CD14-positive monocyte (primary cell): ENCODE data around the gene NPHS2. TPM values are rescaled to one million over a fixed set of nuclear protein-coding genes. Genes with fewer than 3 reads are reported as not detected.

Experiments used
- DNase-seq, 3 donors: peaks; one replicate each; pipeline ENCODE4 v3.0.0-alpha.2; 2011 to 2022
- H2AFZ ChIP-seq: 2 replicates; pipeline ENCODE4 v1.6.0; 2012; ENCODE audit warnings: mild to moderate bottlenecking, low read depth, low read length, inconsistent platforms; ENCODE audit not compliant: insufficient read depth, poor library complexity, severe bottlenecking
- H3K27ac ChIP-seq, 2 donors: 1 replicate in 1 of 2; 2 replicates in 1 of 2; pipeline ENCODE4 v1.5.1; 2012 to 2013; ENCODE audit warnings: low read length in 2 of 2, control low read depth in 1 of 2, inconsistent platforms in 1 of 2, low read depth in 1 of 2, mild to moderate bottlenecking in 1 of 2
- H3K27me3 ChIP-seq, 2 donors: one replicate each; pipeline versions ENCODE4 v1.6.0 to v1.6.1; 2011 to 2013; ENCODE audit warnings: low read length in 2 of 2; ENCODE audit not compliant: control insufficient read depth in 2 of 2, insufficient read depth in 2 of 2
- H3K36me3 ChIP-seq, 2 donors: replicated peaks in 1 of 2; 1 replicate in 1 of 2; 2 replicates in 1 of 2; pipeline versions ENCODE4 v1.5.1 to v1.6.1; 2012 to 2013; ENCODE audit warnings: low read length in 2 of 2, control low read depth in 1 of 2, inconsistent platforms in 1 of 2, mild to moderate bottlenecking in 1 of 2; ENCODE audit not compliant: insufficient read depth in 2 of 2, control insufficient read depth in 1 of 2
- H3K4me1 ChIP-seq, 2 donors: 1 replicate in 1 of 2; 2 replicates in 1 of 2; pipeline versions ENCODE4 v1.5.1 to v1.6.1; 2012 to 2013; ENCODE audit warnings: low read length in 2 of 2, control low read depth in 1 of 2, inconsistent platforms in 1 of 2, mild to moderate bottlenecking in 1 of 2, moderate library complexity in 1 of 2; ENCODE audit not compliant: insufficient read depth in 2 of 2, control insufficient read depth in 1 of 2
- H3K4me2 ChIP-seq: replicated peaks from 2 replicates; pipeline ENCODE3; 2012; ENCODE audit warnings: low read length, moderate library complexity, mild to moderate bottlenecking; ENCODE audit not compliant: poor library complexity, severe bottlenecking; ENCODE audit errors: extremely low read depth
- H3K4me3 ChIP-seq, 3 experiments: fragments of 200-600 bp in 1 of 3; sonication (generic) in 1 of 3; replicated peaks in 1 of 3; 1 replicate in 2 of 3; 2 replicates in 1 of 3; pipeline ENCODE4 v1.5.1; 2011 to 2013; ENCODE audit warnings: low read length in 3 of 3, mild to moderate bottlenecking in 3 of 3, control low read depth in 2 of 3, low read depth in 2 of 3, inconsistent platforms in 1 of 3, moderate library complexity in 1 of 3
- H3K79me2 ChIP-seq: 2 replicates; pipeline ENCODE4 v1.6.0; 2012; ENCODE audit warnings: mild to moderate bottlenecking, control low read depth, inconsistent platforms, low read length, moderate library complexity; ENCODE audit not compliant: insufficient read depth
- H3K9ac ChIP-seq: 2 replicates; pipeline ENCODE4 v1.6.0; 2017; ENCODE audit warnings: low read length, mild to moderate bottlenecking; ENCODE audit not compliant: insufficient read depth, poor library complexity, severe bottlenecking
- H3K9me3 ChIP-seq, 2 donors: replicated peaks in 1 of 2; 1 replicate in 1 of 2; 2 replicates in 1 of 2; pipeline versions ENCODE4 v1.5.1 to v1.6.1; 2012 to 2013; ENCODE audit warnings: low read length in 2 of 2, control low read depth in 1 of 2; ENCODE audit not compliant: control insufficient read depth in 1 of 2, insufficient read depth in 1 of 2
- H4K20me1 ChIP-seq: 2 replicates; pipeline ENCODE4 v1.6.0; 2012; ENCODE audit warnings: mild to moderate bottlenecking, low read length, control low read depth, moderate library complexity; ENCODE audit not compliant: insufficient read depth
- H3K27ac Mint-ChIP-seq, 7 donors: one replicate each; pipeline ENCODE4 v1.8.0; 2020; ENCODE audit warnings: mild to moderate bottlenecking in 7 of 7, mixed read lengths in 7 of 7, moderate library complexity in 6 of 7, inconsistent platforms in 2 of 7
- H3K27me3 Mint-ChIP-seq, 3 donors: one replicate each; pipeline ENCODE4 v1.8.0; 2021 to 2022; ENCODE audit warnings: low read depth in 3 of 3, mild to moderate bottlenecking in 3 of 3, mixed read lengths in 3 of 3, moderate library complexity in 3 of 3, inconsistent platforms in 1 of 3
- H3K36me3 Mint-ChIP-seq, 2 donors: one replicate each; pipeline ENCODE4 v1.8.0; 2020; ENCODE audit warnings: mixed read lengths in 2 of 2, inconsistent platforms in 1 of 2, mild to moderate bottlenecking in 1 of 2
- H3K4me1 Mint-ChIP-seq: one replicate; pipeline ENCODE4 v1.8.0; 2020; ENCODE audit warnings: mild to moderate bottlenecking, mixed read lengths
- H3K4me3 Mint-ChIP-seq, 2 donors: one replicate each; pipeline ENCODE4 v1.8.0; 2020; ENCODE audit warnings: mild to moderate bottlenecking in 2 of 2, mixed read lengths in 2 of 2, moderate library complexity in 1 of 2
- H3K9me3 Mint-ChIP-seq, 7 donors: one replicate each; pipeline ENCODE4 v1.8.0; 2020 to 2022; ENCODE audit warnings: mixed read lengths in 7 of 7, mild to moderate bottlenecking in 6 of 7, moderate library complexity in 6 of 7, inconsistent platforms in 2 of 7
- WGBS: methylation state at CpG from one replicate; pipeline ENCODE4 v1.1.5; 2013; ENCODE audit warnings: missing lambda C conversion rate; ENCODE audit not compliant: insufficient coverage; 5-methylcytosine and 5-hydroxymethylcytosine counted together
- intact Hi-C, 2 donors: fragments of 100-400 bp; cut with micrococcal nuclease; formaldehyde crosslinking; loops; one replicate each; pipeline versions ENCODE4 v1.15.0 to v1.15.1; 2023
- polyA plus RNA-seq, 3 donors: library from polyadenylated mRNA; depleted of rRNA in 1 of 3; unstranded in 2 of 3; stranded (reverse) in 1 of 3; fragments of 300-500 nt in 2 of 3; fragments of >200 nt in 1 of 3; fragmentation: Illumina TruSeq in 2 of 3; gene quantifications; 1 replicate in 2 of 3; 2 replicates in 1 of 3; pipeline ENCODE4 v1.2.3, GENCODE V29; 2012 to 2021
- TF ChIP-seq, protein P1 (sequence below): fragments of 200-600 bp; IDR thresholded peaks from one replicate; pipeline ENCODE4 v1.8.0; 2022; ENCODE audit warnings: antibody characterized with exemption, mild to moderate bottlenecking

NPHS2 gene
- polyA plus RNA-seq, 3 donors: not detected

DNA sequence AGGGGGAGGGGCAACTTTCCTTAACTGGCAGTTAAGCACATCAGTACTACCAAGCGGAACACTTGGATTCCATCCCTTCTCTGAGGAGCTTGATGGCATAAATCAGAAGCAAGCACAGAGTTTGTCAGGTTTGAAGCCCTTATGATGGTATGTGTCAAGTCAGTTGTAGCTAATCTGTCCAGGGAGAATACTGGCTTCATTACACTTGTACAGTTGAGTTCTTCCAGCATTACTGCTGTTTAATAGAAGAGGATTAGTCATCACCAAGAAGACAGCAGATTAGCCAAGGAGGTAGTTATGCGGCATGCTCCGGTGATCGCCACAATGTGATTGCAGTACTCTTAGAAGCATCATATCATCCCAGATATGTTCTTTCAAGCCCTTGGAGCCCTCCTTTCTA, 13.8 kb upstream of the NPHS2 start:
- Histone ChIP-seq H3K4me2 (no peak overlapping the region), H3K4me1 (peaks cover 4 to 10% of the 10 kb centered on the region in 2 donors), H3K4me3 (no peak overlapping the region), H3K27ac (no peak overlapping the region), H3K27me3 (peaks cover 21 to 73% of the 10 kb centered on the region in 2 donors), H3K36me3 (no peaks in the 10 kb centered on the region), H3K9me3 (peaks cover 4 to 17% of the 10 kb centered on the region in 2 donors), H2AFZ (no peak overlapping the region), H3K9ac (no peak overlapping the region), H4K20me1 (no peaks in the 10 kb centered on the region), H3K79me2 (no peaks in the 10 kb centered on the region)
- WGBS: 100% methylated on average over 3 of the region's 4 CpGs
- no peak for DNase-seq
- Mint-ChIP-seq H3K36me3 (no peaks in the 10 kb centered on the region), H3K4me1 (peaks cover 7% of the 10 kb centered on the region), H3K27ac (no peak overlapping the region), H3K4me3 (no peak overlapping the region), H3K9me3 (peaks cover 0 to 18% (median 10%) of the 10 kb centered on the region in 7 donors), H3K27me3 (peaks cover 41 to 70% (median 49%) of the 10 kb centered on the region in 3 donors)
- TF ChIP-seq, protein P1, sequence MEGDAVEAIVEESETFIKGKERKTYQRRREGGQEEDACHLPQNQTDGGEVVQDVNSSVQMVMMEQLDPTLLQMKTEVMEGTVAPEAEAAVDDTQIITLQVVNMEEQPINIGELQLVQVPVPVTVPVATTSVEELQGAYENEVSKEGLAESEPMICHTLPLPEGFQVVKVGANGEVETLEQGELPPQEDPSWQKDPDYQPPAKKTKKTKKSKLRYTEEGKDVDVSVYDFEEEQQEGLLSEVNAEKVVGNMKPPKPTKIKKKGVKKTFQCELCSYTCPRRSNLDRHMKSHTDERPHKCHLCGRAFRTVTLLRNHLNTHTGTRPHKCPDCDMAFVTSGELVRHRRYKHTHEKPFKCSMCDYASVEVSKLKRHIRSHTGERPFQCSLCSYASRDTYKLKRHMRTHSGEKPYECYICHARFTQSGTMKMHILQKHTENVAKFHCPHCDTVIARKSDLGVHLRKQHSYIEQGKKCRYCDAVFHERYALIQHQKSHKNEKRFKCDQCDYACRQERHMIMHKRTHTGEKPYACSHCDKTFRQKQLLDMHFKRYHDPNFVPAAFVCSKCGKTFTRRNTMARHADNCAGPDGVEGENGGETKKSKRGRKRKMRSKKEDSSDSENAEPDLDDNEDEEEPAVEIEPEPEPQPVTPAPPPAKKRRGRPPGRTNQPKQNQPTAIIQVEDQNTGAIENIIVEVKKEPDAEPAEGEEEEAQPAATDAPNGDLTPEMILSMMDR: no peak
- intact Hi-C loops: no loop called here

DNA sequence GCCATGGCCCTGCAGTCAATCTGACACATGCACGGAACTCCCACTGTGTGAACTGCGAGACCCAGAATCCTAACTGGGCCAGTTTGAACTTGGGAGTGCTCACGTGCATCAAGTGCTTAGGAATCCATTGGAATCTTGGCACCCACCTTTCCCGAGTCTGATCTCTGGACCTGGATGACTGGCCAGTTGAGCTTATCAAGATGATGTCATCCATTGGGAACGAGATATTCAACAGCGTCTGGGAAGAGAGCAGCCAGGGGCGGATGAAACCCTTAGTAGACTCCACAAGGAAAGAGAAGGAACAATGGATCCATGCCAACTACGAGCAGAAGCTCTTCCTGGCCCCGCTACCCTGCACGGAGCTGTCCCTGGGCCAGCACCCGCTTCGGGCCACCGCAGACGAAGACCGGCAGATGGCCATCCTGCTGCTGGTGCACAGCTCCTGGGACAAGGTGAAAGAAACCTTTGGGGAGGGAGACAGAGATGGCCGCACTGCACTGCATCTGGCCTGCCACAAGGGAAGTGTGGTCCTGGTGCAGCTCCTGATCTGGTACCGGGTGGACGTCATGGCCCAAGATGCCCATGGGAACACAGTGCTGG, 12.8 kb upstream of the NPHS2 start:
- Histone ChIP-seq H3K79me2 (no peaks in the 10 kb centered on the region), H3K36me3 (no peaks in the 10 kb centered on the region), H3K27ac (no peak overlapping the region), H4K20me1 (no peaks in the 10 kb centered on the region), H3K4me1 (peaks cover 4 to 10% of the 10 kb centered on the region in 2 donors), H3K27me3 (peaks cover 21 to 72% of the 10 kb centered on the region in 2 donors), H3K4me3 (no peak overlapping the region), H3K9ac (no peak overlapping the region), H2AFZ (no peak overlapping the region), H3K4me2 (no peak overlapping the region), H3K9me3 (peaks cover 4 to 17% of the 10 kb centered on the region in 2 donors)
- H3K4me3 Mint-ChIP-seq: no peak overlapping the region
- H3K9me3 Mint-ChIP-seq: peaks cover 0 to 22% (median 11%) of the 10 kb centered on the region in 7 donors
- intact Hi-C loops: no loop called here
- no peaks in the 10 kb centered on the region for H3K36me3 Mint-ChIP-seq
- peaks cover 7% of the 10 kb centered on the region for H3K4me1 Mint-ChIP-seq
- peaks cover 45 to 73% (median 57%) of the 10 kb centered on the region in 3 donors for H3K27me3 Mint-ChIP-seq
- no peak for DNase-seq
- TF ChIP-seq, protein P1: no peak
- 99% methylated on average over 17 of the region's 18 CpGs for WGBS
- no peak overlapping the region for H3K27ac Mint-ChIP-seq
